ENCODE results near the gene DDX49.

The DDX49 gene

GRCh38 chr19:18919086-18919899 lies at the start of gene DDX49, which contains the start of gene COPE:
Gene DDX49 (plus strand): TSS chr19:18919715. CDS start chr19:18919742, 27 bp downstream.
Gene COPE (minus strand): TSS chr19:18919387. CDS start chr19:18919348, 39 bp downstream.
- peak within 1 kb of the TSS; percentile 99 for H3K4me3 ChIP-seq (ENCODE audit: low read length)
- TF ChIP-seq ZNF274 (IDR thresholded peaks at IDR 0.05; ENCODE audit: low read depth, low read length) = no peak

- no peak overlapping the region for H3K4me3 ChIP-seq (ENCODE audit: low read length)
- no peak for TF ChIP-seq ZNF274 (IDR thresholded peaks at IDR 0.05; ENCODE audit: low read depth, low read length)
Measured at GRCh38 chr19:18869781-18870530, 49.6 kb upstream of the DDX49 start.

GRCh38 chr19:18870531-18871172 lies 48.9 kb upstream of the DDX49 start:
- TF ChIP-seq ZNF274 (IDR thresholded peaks at IDR 0.05; ENCODE audit: low read depth, low read length) = no peak
- H3K4me3 ChIP-seq (ENCODE audit: low read length) = no peak overlapping the region

- no peak overlapping the region for H3K4me3 ChIP-seq (ENCODE audit: low read length)
- TF ChIP-seq ZNF274 (IDR thresholded peaks at IDR 0.05; ENCODE audit: low read depth, low read length) = no peak
Measured at GRCh38 chr19:18871543-18871942, 48.0 kb upstream of the DDX49 start.

- TF ChIP-seq ZNF274 (IDR thresholded peaks at IDR 0.05; ENCODE audit: low read depth, low read length) = no peak
Measured at GRCh38 chr19:18875726-18876125, 43.8 kb upstream of the DDX49 start.

GRCh38 chr19:18876865-18877264 lies 42.6 kb upstream of the DDX49 start:
- no peak for TF ChIP-seq ZNF274 (IDR thresholded peaks at IDR 0.05; ENCODE audit: low read depth, low read length)
- no peak overlapping the region for H3K4me3 ChIP-seq (ENCODE audit: low read length)

More at GRCh38 chr19:18875726-18876125, 43.8 kb upstream of the DDX49 start:
- H3K4me3 ChIP-seq (ENCODE audit: low read length) = no peak overlapping the region

GRCh38 chr19:18878058-18878797 lies 41.3 kb upstream of the DDX49 start:
- no peak for TF ChIP-seq ZNF274 (IDR thresholded peaks at IDR 0.05; ENCODE audit: low read depth, low read length)
- H3K4me3 ChIP-seq (ENCODE audit: low read length) = no peak overlapping the region

GRCh38 chr19:18878858-18879578 lies 40.5 kb upstream of the DDX49 start:
- H3K4me3 ChIP-seq (ENCODE audit: low read length) = no peak overlapping the region
- TF ChIP-seq ZNF274 (IDR thresholded peaks at IDR 0.05; ENCODE audit: low read depth, low read length) = no peak

GRCh38 chr19:18879579-18880373 lies 39.7 kb upstream of the DDX49 start:
- TF ChIP-seq ZNF274 (IDR thresholded peaks at IDR 0.05; ENCODE audit: low read depth, low read length) = no peak
- H3K4me3 ChIP-seq (ENCODE audit: low read length) = no peak overlapping the region

GRCh38 chr19:18881491-18881890 lies 38.0 kb upstream of the DDX49 start:
- TF ChIP-seq ZNF274 (IDR thresholded peaks at IDR 0.05; ENCODE audit: low read depth, low read length) = no peak
- H3K4me3 ChIP-seq (ENCODE audit: low read length) = no peak overlapping the region

- no peak overlapping the region for H3K4me3 ChIP-seq (ENCODE audit: low read length)
- no peak for TF ChIP-seq ZNF274 (IDR thresholded peaks at IDR 0.05; ENCODE audit: low read depth, low read length)
Measured at GRCh38 chr19:18883526-18884304, 35.8 kb upstream of the DDX49 start.

GRCh38 chr19:18886972-18887371 lies 32.5 kb upstream of the DDX49 start:
- H3K4me3 ChIP-seq (ENCODE audit: low read length) = no peak overlapping the region
- no peak for TF ChIP-seq ZNF274 (IDR thresholded peaks at IDR 0.05; ENCODE audit: low read depth, low read length)
